ENCODE data around the gene ZNF134. TPM values are rescaled to one million over a fixed set of nuclear protein-coding genes. Genes with fewer than 3 reads are reported as not detected.

The ZNF134 gene
- polyA plus RNA-seq, 1 donor from 2014 or later: 40.7 TPM

GRCh38 chr19:57668635-57669034, 54.6 kb downstream of the ZNF134 start, which contains the start of gene ZSCAN4:
ZSCAN4 (plus strand) TSS chr19:57668935; CDS start chr19:57676146, 7,211 bp downstream.
- Histone ChIP-seq H3K27ac (ENCODE audit: low read length) (no peak within 1 kb of the TSS), H3K9me3 (ENCODE audit: low read length) (no peaks in the 10 kb centered on the region), H3K9ac (ENCODE audit: low read length) (no peak within 1 kb of the TSS), H3K4me3 (ENCODE audit: low read length) (no peak within 1 kb of the TSS), H3K9me2 (ENCODE audit: insufficient read depth, low read length) (no peaks in the 10 kb centered on the region), H4K20me1 (ENCODE audit: insufficient read depth) (no peaks in the 10 kb centered on the region), H3K4me2 (ENCODE audit: low read length) (no peak within 1 kb of the TSS), H2AFZ (ENCODE audit: low read depth, low read length) (no peak within 1 kb of the TSS), H3K36me3 (ENCODE audit: insufficient read depth, low read length) (no peaks in the 10 kb centered on the region), H3F3A (ENCODE audit: insufficient read depth, low read length, poor library complexity, severe bottlenecking) (no peaks in the 10 kb centered on the region), H3K27me3 (ENCODE audit: insufficient read depth, low read depth, low read length) (no peaks in the 10 kb centered on the region), H3K79me2 (replicated peaks; ENCODE audit: insufficient read depth, low read length) (no peaks in the 10 kb centered on the region)
- TF ChIP-seq RAD21 (conservative IDR thresholded peaks at IDR 0.05) (no peak), EP300 (conservative IDR thresholded peaks at IDR 0.05; ENCODE audit: poor library complexity, severe bottlenecking) (no peak), SMC3 (conservative IDR thresholded peaks at IDR 0.05; ENCODE audit: poor library complexity) (no peak), REST (IDR thresholded peaks at IDR 0.05; ENCODE audit: borderline replicate concordance) (no peak), POLR2AphosphoS5 (IDR thresholded peaks at IDR 0.05) (no peak), TAF1 (IDR thresholded peaks at IDR 0.05; ENCODE audit: low read depth) (no peak), MXI1 (conservative IDR thresholded peaks at IDR 0.05; ENCODE audit: poor library complexity, severe bottlenecking) (no peak), CTCF (IDR thresholded peaks at IDR 0.05; ENCODE audit: poor library complexity, severe bottlenecking) (no peak), EZH2 (IDR thresholded peaks at IDR 0.05; ENCODE audit: borderline replicate concordance, insufficient read depth, low read length, poor library complexity, severe bottlenecking) (no peak)

- no peaks in the 10 kb centered on the region for H4K20me1 ChIP-seq (ENCODE audit: insufficient read depth)
- no peak for TF ChIP-seq RAD21 (conservative IDR thresholded peaks at IDR 0.05)
- no peak for TF ChIP-seq EZH2 (IDR thresholded peaks at IDR 0.05; ENCODE audit: borderline replicate concordance, insufficient read depth, low read length, poor library complexity, severe bottlenecking)
- no peak for TF ChIP-seq MXI1 (conservative IDR thresholded peaks at IDR 0.05; ENCODE audit: poor library complexity, severe bottlenecking)
- no peak for TF ChIP-seq TAF1 (IDR thresholded peaks at IDR 0.05; ENCODE audit: low read depth)
- TF ChIP-seq SMC3 (conservative IDR thresholded peaks at IDR 0.05; ENCODE audit: poor library complexity): no peak
- no peak for TF ChIP-seq EP300 (conservative IDR thresholded peaks at IDR 0.05; ENCODE audit: poor library complexity, severe bottlenecking)
- no peak overlapping the region for H3K27ac ChIP-seq (ENCODE audit: low read length)
- no peaks in the 10 kb centered on the region for H3K79me2 ChIP-seq (replicated peaks; ENCODE audit: insufficient read depth, low read length)
- no peaks in the 10 kb centered on the region for H3F3A ChIP-seq (ENCODE audit: insufficient read depth, low read length, poor library complexity, severe bottlenecking)
- no peaks in the 10 kb centered on the region for H3K27me3 ChIP-seq (ENCODE audit: insufficient read depth, low read depth, low read length)
- no peaks in the 10 kb centered on the region for H3K36me3 ChIP-seq (ENCODE audit: insufficient read depth, low read length)
- no peak overlapping the region for H2AFZ ChIP-seq (ENCODE audit: low read depth, low read length)
- no peak overlapping the region for H3K4me2 ChIP-seq (ENCODE audit: low read length)
- H3K9me2 ChIP-seq (ENCODE audit: insufficient read depth, low read length): no peaks in the 10 kb centered on the region
- H3K9ac ChIP-seq (ENCODE audit: low read length): no peak overlapping the region
- no peak overlapping the region for H3K4me3 ChIP-seq (ENCODE audit: low read length)
- no peaks in the 10 kb centered on the region for H3K9me3 ChIP-seq (ENCODE audit: low read length)
Measured at GRCh38 chr19:57671124-57671895, 57.3 kb downstream of the ZNF134 start.
